PC-3 (cell line): Measurements from ENCODE around the gene NYAP1. TPM values are rescaled to one million over a fixed set of nuclear protein-coding genes. Genes with fewer than 3 reads are reported as not detected.

Experiments used
- ATAC-seq: fragments of 200-7000 bp; cut with Tn5 transposase; 2 replicates; pipeline ENCODE4 v1.9.1; 2020; ENCODE audit warnings: mild to moderate bottlenecking, moderate library complexity
- BruUV-seq: library from RNA; stranded (reverse); fragments of 400-500 nt; replicated peaks from 2 replicates; lab custom pipeline; 2021; lab: Mats Ljungman, UMichigan
- CTCF ChIA-PET: fragments of 300-600 bp; sonication (Branson Sonifier 250); formaldehyde crosslinking; loops from one replicate; lab custom pipeline; 2022; ENCODE audit warnings: antibody characterized with exemption; lab: Charles Lee
- POLR2A ChIA-PET: fragments of 300-600 bp; sonication (Branson Sonifier 250); formaldehyde crosslinking; loops from one replicate; lab custom pipeline; 2022; ENCODE audit warnings: antibody characterized with exemption; ENCODE audit not compliant: unreplicated experiment; lab: Charles Lee
- DNase-seq: peaks from one replicate; pipeline ENCODE4 v3.0.0-alpha.2; 2015
- H2AFZ ChIP-seq: fragments of 300-600 bp; sonication (generic); 2 replicates; pipeline ENCODE4 v1.6.0; 2016; ENCODE audit warnings: antibody characterized with exemption, low read length
- H3F3A ChIP-seq: fragments of 300-600 bp; sonication (generic); one replicate; pipeline ENCODE4 v1.6.0; 2017; ENCODE audit warnings: antibody characterized with exemption, low read length, control low read depth, mild to moderate bottlenecking; ENCODE audit not compliant: unreplicated experiment
- H3K27ac ChIP-seq: fragments of 300-600 bp; sonication (generic); 2 replicates; pipeline ENCODE4 v1.5.1; 2016; ENCODE audit warnings: mild to moderate bottlenecking, low read length
- H3K27me3 ChIP-seq: fragments of 300-600 bp; sonication (generic); 2 replicates; pipeline ENCODE4 v1.6.1; 2016; ENCODE audit warnings: low read length, mixed read lengths
- H3K36me3 ChIP-seq: fragments of 300-600 bp; sonication (generic); 2 replicates; pipeline ENCODE4 v1.6.1; 2016; ENCODE audit warnings: low read depth, mixed run types, low read length, mixed read lengths
- H3K4me1 ChIP-seq: fragments of 300-600 bp; sonication (generic); 2 replicates; pipeline ENCODE4 v1.5.1; 2016; ENCODE audit warnings: low read length; ENCODE audit not compliant: insufficient read depth
- H3K4me2 ChIP-seq: fragments of 300-600 bp; sonication (generic); 2 replicates; pipeline ENCODE4 v1.6.0; 2016; ENCODE audit warnings: low read length
- H3K4me3 ChIP-seq: fragments of 300-600 bp; sonication (generic); 2 replicates; pipeline ENCODE4 v1.5.1; 2016; ENCODE audit warnings: mild to moderate bottlenecking, low read length, mixed read lengths
- H3K79me2 ChIP-seq: fragments of 300-600 bp; sonication (generic); 2 replicates; pipeline ENCODE4 v1.6.1; 2017; ENCODE audit warnings: low read length, mixed read lengths
- H3K9ac ChIP-seq: fragments of 300-600 bp; sonication (generic); 2 replicates; pipeline ENCODE4 v1.6.0; 2016; ENCODE audit warnings: mild to moderate bottlenecking, low read length
- H3K9me2 ChIP-seq: fragments of 300-600 bp; sonication (generic); replicated peaks from 2 replicates; pipeline ENCODE4 v1.6.1; 2016; ENCODE audit warnings: mixed run types, low read length, mixed read lengths
- H3K9me3 ChIP-seq: fragments of 300-600 bp; sonication (generic); 2 replicates; pipeline ENCODE4 v1.6.1; 2016; ENCODE audit warnings: low read length, mixed read lengths
- H4K20me1 ChIP-seq: fragments of 300-600 bp; sonication (generic); 2 replicates; pipeline ENCODE4 v1.6.1; 2016; ENCODE audit warnings: low read length, mixed read lengths
- CTCF ChIP-seq: fragments of 300-600 bp; sonication (generic); conservative IDR thresholded peaks from 2 replicates; pipeline ENCODE4 v1.5.1; 2017; ENCODE audit warnings: antibody characterized with exemption, low read depth, mild to moderate bottlenecking, low read length
- EZH2 ChIP-seq: fragments of 300-600 bp; sonication (generic); IDR thresholded peaks from one replicate; pipeline ENCODE4 v1.6.1; 2017; ENCODE audit warnings: antibody characterized with exemption, mild to moderate bottlenecking, low read length; ENCODE audit not compliant: unreplicated experiment
- EZH2phosphoT487 ChIP-seq: fragments of 300-600 bp; sonication (generic); IDR thresholded peaks from 2 replicates; pipeline ENCODE4 v1.6.1; 2018; ENCODE audit warnings: mild to moderate bottlenecking, antibody characterized with exemption, low read length, borderline replicate concordance
- intact Hi-C: fragments of 100-400 bp; cut with micrococcal nuclease; formaldehyde crosslinking; loops from 2 replicates; pipeline ENCODE4 v1.9.0; 2023
- total RNA-seq: library from RNA; depleted of rRNA; stranded (reverse); fragments of >200 nt; gene quantifications from 2 replicates; pipeline ENCODE4 v1.2.3, GENCODE V29; 2014

Gene NYAP1
- total RNA-seq, 1 experiment from 2014 or later = 1.9 TPM

GRCh38 chr7:100504887-100505611 is 21.3 kb downstream of the NYAP1 start:
- Histone ChIP-seq H3K79me2 (no peaks in the 10 kb centered on the region), H3F3A (no peaks in the 10 kb centered on the region), H3K4me1 (no peaks in the 10 kb centered on the region), H3K27ac (no peak overlapping the region), H3K4me2 (no peak overlapping the region), H3K9ac (no peak overlapping the region), H2AFZ (no peak overlapping the region), H3K4me3 (no peak overlapping the region), H4K20me1 (no peaks in the 10 kb centered on the region), H3K36me3 (no peaks in the 10 kb centered on the region), H3K9me3 (no peaks in the 10 kb centered on the region), H3K27me3 (no peaks in the 10 kb centered on the region), H3K9me2 (no peaks in the 10 kb centered on the region)
- ATAC-seq = no peak
- CTCF ChIA-PET = no interaction called here
- TF ChIP-seq CTCF (no peak), EZH2phosphoT487 (no peak), EZH2 (no peak)
- BruUV-seq = no TSS peak
- intact Hi-C loops = no loop called here
- DNase-seq = no peak
- POLR2A ChIA-PET = no interaction called here

- no peaks in the 10 kb centered on the region for H3K9me2 ChIP-seq
- H3F3A ChIP-seq = no peaks in the 10 kb centered on the region
- H3K4me1 ChIP-seq = no peaks in the 10 kb centered on the region
- ATAC-seq (no peak), DNase-seq (no peak)
- no peaks in the 10 kb centered on the region for H3K79me2 ChIP-seq
- no TSS peak for BruUV-seq
- no peak overlapping the region for H3K27ac ChIP-seq
- intact Hi-C loops = no loop called here
- ChIA-PET POLR2A (no interaction called here), CTCF (interaction anchor here (0.6 kb wide), 1 partner anchor 66 kb away, joined by 6 read pairs; no protein-coding TSS in a partner anchor)
- H3K27me3 ChIP-seq = no peaks in the 10 kb centered on the region
- no peak overlapping the region for H3K4me3 ChIP-seq
- TF ChIP-seq EZH2 = no peak
- no peak for TF ChIP-seq EZH2phosphoT487
- no peak for TF ChIP-seq CTCF
- H2AFZ ChIP-seq = no peak overlapping the region
- no peak overlapping the region for H3K4me2 ChIP-seq
- no peak overlapping the region for H3K9ac ChIP-seq
- H3K9me3 ChIP-seq = no peaks in the 10 kb centered on the region
- no peaks in the 10 kb centered on the region for H3K36me3 ChIP-seq
- H4K20me1 ChIP-seq = no peaks in the 10 kb centered on the region
Measured at GRCh38 chr7:100506356-100506923, 22.7 kb downstream of the NYAP1 start.

GRCh38 chr7:100509231-100509630 is 25.5 kb downstream of the NYAP1 start:
- Histone ChIP-seq H3K4me3 (no peak overlapping the region), H3F3A (no peaks in the 10 kb centered on the region), H3K9me2 (no peaks in the 10 kb centered on the region), H3K36me3 (no peaks in the 10 kb centered on the region), H3K4me1 (no peaks in the 10 kb centered on the region), H2AFZ (no peak overlapping the region), H3K4me2 (no peak overlapping the region), H3K27ac (no peak overlapping the region), H3K9ac (no peak overlapping the region), H3K9me3 (no peaks in the 10 kb centered on the region), H4K20me1 (no peaks in the 10 kb centered on the region), H3K79me2 (no peaks in the 10 kb centered on the region), H3K27me3 (no peaks in the 10 kb centered on the region)
- intact Hi-C loops = no loop called here
- no TSS peak for BruUV-seq
- ATAC-seq (no peak), DNase-seq (no peak)
- ChIA-PET CTCF (no interaction called here), POLR2A (no interaction called here)
- TF ChIP-seq EZH2 (no peak), EZH2phosphoT487 (no peak), CTCF (no peak)
